Ovary (tissue), 3 donors: ENCODE results near the gene LRRC27.

Experiments
- EP300 ChIP-seq: sonication (generic); formaldehyde crosslinking; IDR thresholded peaks from one replicate; pipeline ENCODE4 v1.6.1; 2017; ENCODE audit warnings: antibody characterized with exemption
- POLR2A ChIP-seq: fragments of 450-650 bp; IDR thresholded peaks from one replicate; pipeline ENCODE4 v1.6.1; 2017; ENCODE audit warnings: antibody characterized with exemption, mild to moderate bottlenecking, moderate library complexity
- TF ChIP-seq, protein P1 (sequence below), 3 donors: fragments of 450-650 bp in 2 of 3; fragments of 200-600 bp in 1 of 3; IDR thresholded peaks; one replicate each; pipeline versions ENCODE4 v1.5.1 to v1.8.0; 2016 to 2022; ENCODE audit warnings: antibody characterized with exemption in 3 of 3, mild to moderate bottlenecking in 1 of 3
- donor health status: DM: no; HTN: no; CAD: no.

DNA sequence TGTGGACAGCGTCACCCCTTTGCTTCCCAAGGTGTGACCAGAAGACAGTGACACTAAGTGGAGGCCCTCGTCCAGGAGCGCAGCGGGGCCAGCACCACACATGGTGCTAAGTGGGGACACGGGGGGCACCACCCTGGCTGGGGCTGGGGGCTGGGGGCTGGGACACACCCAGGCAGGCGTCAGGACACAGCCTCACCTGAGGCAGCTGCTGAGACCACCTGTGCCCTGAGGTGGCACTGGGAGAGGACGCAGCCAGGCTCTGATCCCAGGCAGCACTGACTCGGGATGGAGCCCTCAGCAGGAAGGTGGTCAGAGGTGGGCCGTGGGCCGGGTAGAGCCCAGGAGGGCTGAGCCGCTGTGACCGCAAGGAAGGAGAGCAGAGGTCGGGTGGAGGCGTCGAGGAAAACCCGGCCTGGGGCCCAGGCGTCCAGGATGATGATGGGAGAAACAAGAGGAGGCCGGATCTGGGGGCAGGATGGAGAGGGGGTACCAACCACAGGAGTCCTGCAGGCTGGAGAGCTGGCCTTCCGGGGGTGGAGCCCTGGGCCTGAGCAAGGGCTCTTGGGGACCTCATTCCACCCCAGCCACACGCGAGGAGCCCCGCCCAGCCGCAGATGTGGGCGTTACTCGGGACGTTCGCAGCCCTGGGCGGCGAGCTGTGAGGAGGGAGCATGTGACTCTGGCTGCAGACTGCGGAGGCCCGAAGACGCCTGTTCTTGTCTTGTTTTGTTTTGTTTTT, 22.5 kb downstream of the LRRC27 start:
- TF ChIP-seq, protein P1, sequence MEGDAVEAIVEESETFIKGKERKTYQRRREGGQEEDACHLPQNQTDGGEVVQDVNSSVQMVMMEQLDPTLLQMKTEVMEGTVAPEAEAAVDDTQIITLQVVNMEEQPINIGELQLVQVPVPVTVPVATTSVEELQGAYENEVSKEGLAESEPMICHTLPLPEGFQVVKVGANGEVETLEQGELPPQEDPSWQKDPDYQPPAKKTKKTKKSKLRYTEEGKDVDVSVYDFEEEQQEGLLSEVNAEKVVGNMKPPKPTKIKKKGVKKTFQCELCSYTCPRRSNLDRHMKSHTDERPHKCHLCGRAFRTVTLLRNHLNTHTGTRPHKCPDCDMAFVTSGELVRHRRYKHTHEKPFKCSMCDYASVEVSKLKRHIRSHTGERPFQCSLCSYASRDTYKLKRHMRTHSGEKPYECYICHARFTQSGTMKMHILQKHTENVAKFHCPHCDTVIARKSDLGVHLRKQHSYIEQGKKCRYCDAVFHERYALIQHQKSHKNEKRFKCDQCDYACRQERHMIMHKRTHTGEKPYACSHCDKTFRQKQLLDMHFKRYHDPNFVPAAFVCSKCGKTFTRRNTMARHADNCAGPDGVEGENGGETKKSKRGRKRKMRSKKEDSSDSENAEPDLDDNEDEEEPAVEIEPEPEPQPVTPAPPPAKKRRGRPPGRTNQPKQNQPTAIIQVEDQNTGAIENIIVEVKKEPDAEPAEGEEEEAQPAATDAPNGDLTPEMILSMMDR (IDR thresholded peaks at IDR 0.05) = no peak
- TF ChIP-seq POLR2A (no peak), EP300 (no peak)
